K562 (cell line): ENCODE data around the gene POLR3E. TPM values are rescaled to one million over a fixed set of nuclear protein-coding genes. Genes with fewer than 3 reads are reported as not detected.

Source experiments
- ATAC-seq: fragments of 200-7000 bp; cut with Tn5 transposase; 3 replicates; pipeline ENCODE4 v1.9.1; 2020; ENCODE audit warnings: moderate library complexity
- BruUV-seq: library from RNA; stranded (reverse); fragments of 400-500 nt; replicated peaks from 2 replicates; lab custom pipeline; 2021; lab: Mats Ljungman, UMichigan
- CTCF ChIA-PET: fragments of 300-600 bp; formaldehyde crosslinking; extraction: SDS; loops from one replicate; lab custom pipeline; 2021; ENCODE audit warnings: low intra/inter-chr PET ratio; lab: Yijun Ruan, JAX
- POLR2A ChIA-PET: fragments of 300-600, 350-650 bp; sonication (Branson Sonifier 250); formaldehyde crosslinking; extraction: SDS; loops from one replicate; lab custom pipeline; 2021; ENCODE audit warnings: antibody characterized with exemption, inconsistent platforms; lab: Yijun Ruan, JAX
- DNase-seq, 4 experiments: peaks; one replicate each; pipeline versions ENCODE4 v3.0.0 to v3.0.0-alpha.2; 2011 to 2018; ENCODE audit warnings: low spot score in 3 of 4, mixed read lengths in 3 of 4; ENCODE audit errors: extremely low read depth in 1 of 4
- FAIRE-seq: peaks from 2 replicates; lab custom pipeline; 2011; peaks lifted over from hg19 to GRCh38; lab: Jason Lieb, UNC
- H2AFZ ChIP-seq: 2 replicates; pipeline ENCODE4 v1.6.0; 2011; ENCODE audit warnings: low read depth, low read length, control low read depth, inconsistent platforms
- H3K27ac ChIP-seq: fragments of 200-600 bp; 3 replicates; pipeline ENCODE4 v1.8.0; 2011; ENCODE audit warnings: low read depth, mild to moderate bottlenecking, control low read depth, inconsistent platforms, low read length, moderate library complexity, mixed read lengths; ENCODE audit errors: extremely low read depth
- H3K27me3 ChIP-seq, 2 experiments: fragments of 300-600 bp in 1 of 2; 2 replicates in 1 of 2; 3 replicates in 1 of 2; pipeline versions ENCODE4 v1.6.0 to v1.8.0; 2011; ENCODE audit warnings: inconsistent platforms in 2 of 2, low read length in 2 of 2, mild to moderate bottlenecking in 1 of 2, mixed read lengths in 1 of 2, moderate library complexity in 1 of 2; ENCODE audit not compliant: control insufficient read depth in 2 of 2, insufficient read depth in 2 of 2
- H3K36me3 ChIP-seq: fragments of 300-600 bp; 3 replicates; pipeline ENCODE4 v1.8.0; 2011; ENCODE audit warnings: mild to moderate bottlenecking, low read length, inconsistent platforms; ENCODE audit not compliant: control insufficient read depth, insufficient read depth
- H3K4me1 ChIP-seq, 2 experiments: fragments of 200-600 bp in 1 of 2; replicated peaks in 1 of 2; 2 replicates in 1 of 2; 3 replicates in 1 of 2; pipeline versions ENCODE4 v1.5.1 to v1.8.0; 2011; ENCODE audit warnings: inconsistent platforms in 2 of 2, low read length in 2 of 2, mild to moderate bottlenecking in 1 of 2, mixed read lengths in 1 of 2, moderate library complexity in 1 of 2; ENCODE audit not compliant: control insufficient read depth in 2 of 2, insufficient read depth in 2 of 2
- H3K4me2 ChIP-seq: 2 replicates; pipeline ENCODE4 v1.6.1; 2011; ENCODE audit warnings: low read length, control low read depth, inconsistent platforms, mixed read lengths; ENCODE audit not compliant: insufficient read depth
- H3K4me3 ChIP-seq: fragments of 200-600 bp; sonication (generic), shearing (Covaris generic); 2 replicates; pipeline ENCODE4 v1.5.1; 2016; ENCODE audit warnings: control low read depth, inconsistent platforms
- H3K79me2 ChIP-seq: fragments of 200-600 bp; 3 replicates; pipeline ENCODE4 v1.8.0; 2011; ENCODE audit warnings: low read length, inconsistent platforms; ENCODE audit not compliant: control insufficient read depth, insufficient read depth
- H3K9ac ChIP-seq, 2 experiments: 2 replicates each; pipeline versions ENCODE4 v1.6.0 to v1.6.1; 2011; ENCODE audit warnings: low read depth in 2 of 2, low read length in 2 of 2, control low read depth in 1 of 2, inconsistent platforms in 1 of 2, mild to moderate bottlenecking in 1 of 2, mixed read lengths in 1 of 2; ENCODE audit not compliant: insufficient read depth in 1 of 2
- H3K9me1 ChIP-seq: one replicate; pipeline ENCODE4 v1.6.0; 2011; ENCODE audit warnings: inconsistent platforms, mild to moderate bottlenecking, low read length, moderate library complexity; ENCODE audit not compliant: control insufficient read depth, insufficient read depth
- H3K9me3 ChIP-seq: replicated peaks from 2 replicates; pipeline ENCODE4 v1.5.1; 2011; ENCODE audit warnings: low read depth, low read length, inconsistent platforms; ENCODE audit not compliant: control insufficient read depth, insufficient read depth
- H4K20me1 ChIP-seq: replicated peaks from 2 replicates; pipeline ENCODE4 v1.6.1; 2011; ENCODE audit warnings: low read length, inconsistent platforms, mixed read lengths; ENCODE audit not compliant: control insufficient read depth, insufficient read depth
- MGA ChIP-seq: fragments of 450-650 bp; IDR thresholded peaks from 2 replicates; pipeline ENCODE4 v1.6.1; 2016; ENCODE audit warnings: mild to moderate bottlenecking, moderate library complexity
- ZNF324 ChIP-seq: fragments of 250-450 bp; sonication (Bioruptor Pico); IDR thresholded peaks from 2 replicates; pipeline ENCODE4 v1.4.0; 2020; ENCODE audit warnings: mild to moderate bottlenecking
- in situ Hi-C: fragments of 300-500 bp; cut with MboI; formaldehyde crosslinking; loops from 4 replicates; pipeline ENCODE4 v1.15.0; 2018; ENCODE audit warnings: inconsistent platforms, mixed read lengths
- intact Hi-C: fragments of 100-400 bp; cut with micrococcal nuclease; formaldehyde crosslinking; loops from 2 replicates; pipeline ENCODE4 v1.14.2; 2022
- polyA plus RNA-seq, 8 experiments: library from polyadenylated mRNA; depleted of rRNA in 4 of 8; stranded (reverse) in 5 of 8; unstranded in 3 of 8; fragments of >200 nt; fragmentation: Nextera tagmentation in 2 of 8; fragmentation: Illumina TruSeq in 1 of 8; extraction: Ambion mirVana in 2 of 8; extraction: Trizol in 1 of 8; gene quantifications; 2 replicates each; pipeline versions ENCODE4 v1.2.1 to v1.2.3, GENCODE V29; 2011 to 2014; ENCODE audit warnings: inconsistent platforms in 1 of 8, missing spikeins in 1 of 8
- total RNA-seq, 7 experiments: library from RNA; depleted of rRNA in 6 of 7; stranded (reverse); fragments of >200 nt in 6 of 7; fragmentation: Illumina TruSeq in 2 of 7; extraction: Trizol in 2 of 7; gene quantifications; 2 replicates each; pipeline versions ENCODE4 v1.2.1 to v1.2.3, GENCODE V29; 2011 to 2021; ENCODE audit warnings: low replicate concordance in 1 of 7

The POLR3E gene
- total and polyA plus RNA-seq, 9 of the 15 experiments (the other 6 are each of a cell fraction or from before 2014, with no cell fraction given) = 17.7 to 151 (median 82.6) TPM

DNA sequence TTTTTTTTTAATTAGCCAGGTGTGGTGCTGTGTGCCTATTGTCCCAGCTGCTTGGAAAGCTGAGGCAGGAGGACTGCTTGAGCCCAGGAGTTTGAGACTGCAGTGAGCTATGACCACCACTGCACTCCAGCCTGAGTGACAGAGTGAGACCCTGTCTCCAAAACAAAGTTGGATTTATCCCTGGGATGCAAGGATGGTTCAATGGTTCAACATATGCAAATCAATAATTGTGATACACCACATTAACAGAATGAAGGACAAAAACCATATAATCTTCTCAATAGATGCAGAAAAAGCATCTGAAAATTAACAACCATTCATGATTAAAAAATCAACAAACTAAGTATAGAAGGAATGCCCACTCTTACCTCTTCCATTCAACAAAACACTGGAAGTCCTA, 43.7 kb downstream of the POLR3E start:
- H2AFZ ChIP-seq = no peak overlapping the region
- FAIRE-seq (no peak), DNase-seq (no peak), ATAC-seq (no peak)
- H3K36me3 ChIP-seq = peaks cover 7% of the 10 kb centered on the region; the same call in 2 of the 3 replicates
- H3K4me1 ChIP-seq = no peaks in the 10 kb centered on the region
- H3K4me2 ChIP-seq = no peak overlapping the region
- no peaks in the 10 kb centered on the region for H4K20me1 ChIP-seq
- no peaks in the 10 kb centered on the region for H3K9me1 ChIP-seq
- H3K9ac ChIP-seq = no peak overlapping the region
- no peaks in the 10 kb centered on the region for H3K27me3 ChIP-seq
- peaks cover 4% of the 10 kb centered on the region for H3K9me3 ChIP-seq
- TF ChIP-seq MGA = no peak
- TF ChIP-seq ZNF324 = peak; percentile 92
- H3K79me2 ChIP-seq = no peaks in the 10 kb centered on the region
- in situ Hi-C loops (no loop called here), intact Hi-C loops (no loop called here)
- POLR2A ChIA-PET = no interaction called here
- H3K4me3 ChIP-seq = no peak overlapping the region
- no TSS peak for BruUV-seq
- H3K27ac ChIP-seq = no peak overlapping the region
- CTCF ChIA-PET = interaction anchor here (0.6 kb wide), 1 partner anchor 333 kb away, joined by 3 read pairs; no protein-coding TSS in a partner anchor
